Heart right ventricle (tissue), 16 donors: ENCODE measurements around the gene IRGQ. TPM values are rescaled to one million over a fixed set of nuclear protein-coding genes. Genes with fewer than 3 reads are reported as not detected.

ENCODE experiments used
- ATAC-seq, 8 donors: fragments of 200-7000 bp; cut with Tn5 transposase; one replicate each; pipeline ENCODE4 v1.9.1; 2020; ENCODE audit warnings: mild to moderate bottlenecking in 8 of 8, moderate library complexity in 8 of 8, moderate number of reproducible peaks in 1 of 8
- DNase-seq, 2 donors: peaks; one replicate each; pipeline ENCODE4 v3.0.0-alpha.2; 2020
- H3K27ac ChIP-seq, 10 donors: fragments of 200-600 bp; sonication (generic) in 2 of 10; one replicate each; pipeline versions ENCODE4 v1.5.0 to v1.8.0; 2020 to 2022; ENCODE audit warnings: mild to moderate bottlenecking in 3 of 10
- H3K27me3 ChIP-seq, 7 donors: fragments of 200-600 bp; one replicate each; pipeline ENCODE4 v1.8.0; 2021 to 2022; ENCODE audit warnings: mild to moderate bottlenecking in 2 of 7
- H3K36me3 ChIP-seq, 9 donors: fragments of 200-600 bp; sonication (generic) in 1 of 9; one replicate each; pipeline versions ENCODE4 v1.5.0 to v1.8.0; 2020 to 2022; ENCODE audit warnings: mild to moderate bottlenecking in 2 of 9
- H3K4me1 ChIP-seq, 9 donors: fragments of 200-600 bp; sonication (generic) in 1 of 9; one replicate each; pipeline versions ENCODE4 v1.5.0 to v1.8.0; 2020 to 2022; ENCODE audit warnings: mild to moderate bottlenecking in 4 of 9
- H3K4me3 ChIP-seq, 10 donors: fragments of 200-600 bp; sonication (generic) in 2 of 10; one replicate each; pipeline versions ENCODE4 v1.5.0 to v1.8.0; 2020 to 2022; ENCODE audit warnings: mild to moderate bottlenecking in 7 of 10, moderate library complexity in 2 of 10
- H3K9me3 ChIP-seq, 11 donors: fragments of 200-600 bp in 10 of 11; sonication (generic) in 2 of 11; one replicate each; pipeline versions ENCODE4 v1.5.0 to v1.8.0; 2013 to 2022; ENCODE audit warnings: mild to moderate bottlenecking in 2 of 11, control low read depth in 1 of 11, moderate library complexity in 1 of 11
- CTCF ChIP-seq, 9 donors: fragments of 200-600 bp; sonication (generic) in 2 of 9; IDR thresholded peaks; one replicate each; pipeline versions ENCODE4 v1.5.0 to v1.8.0; 2021 to 2022; ENCODE audit warnings: antibody characterized with exemption in 9 of 9, mild to moderate bottlenecking in 5 of 9, moderate library complexity in 1 of 9
- WGBS, 2 donors: extraction: QIAGEN DNeasy Blood & Tissue Kit; methylation state at CpG; one replicate each; pipeline ENCODE4 v1.1.7; 2013; ENCODE audit warnings: inconsistent platforms in 1 of 2; 5-methylcytosine and 5-hydroxymethylcytosine counted together
- intact Hi-C, 10 donors: fragments of 100-400 bp; cut with DNase I; formaldehyde crosslinking; loops; one replicate each; pipeline versions ENCODE4 v1.11.1 to v1.14.2; 2022
- polyA plus RNA-seq, 2 donors: library from polyadenylated mRNA; stranded (reverse); fragments of 200-250 nt; gene quantifications; one replicate each; pipeline ENCODE4 v1.2.3, GENCODE V29; 2013
- total RNA-seq, 10 donors: library from RNA; stranded (reverse); fragmentation: NEBNext Ultra II Directional in 3 of 10; extraction: Animal tissue kit (Norgen Biotek cat#: 25700) in 3 of 10; gene quantifications; one replicate each; pipeline versions ENCODE4 v1.2.1 to v1.2.4, GENCODE V29; 2021 to 2023
- donor health status: Arrhythmogenic right ventricular cardiomyopathy.
- donor health status: ischemic (EF 13 %, LVEDD 7.1; RV severe dilation, severe dysfunction).
- donor health status: healthy with polysubstance abuse.
- donor health status: DM: no; HTN: yes; CAD: no.
- donor health status: DM: no; HTN: no; CAD: no.
- donor health status: ischemic (EF 25% LVEDD 6.9; RV normal size, moderate dysfunction).
- donor health status: ischemic (EF 25% LVEDD 5.7; RV mildly dilated, moderate dysfunction).
- donor health status: healthy.
- donor health status: DM: yes; HTN: yes; CAD: no.
- donor health status: Ischemic cardiomyopathy.
- donor health status: ischemic (EF 35%, LVEDD 5.7; RV mildly dilated, moderate dysfunction).
- donor health status: nonischemic (EF 11% LVEDD 7.7; RV severe dilation, severe dysfunction).
- donor health status: DM: yes; HTN: yes; CAD: no.
- donor health status: PGD.
- donor health status: ischemic (EF 29% LVEDD 5.4; RV normal size, mild dysfunction).
- donor health status: nonischemic (EF 23%, LVEDD 6.1; RV moderate dilation, normal function).

Gene IRGQ
- total and polyA plus RNA-seq, 12 donors: 5.6 to 34.2 (median 26.4) TPM

GRCh38 chr19:43624933-43625332 lies 29.0 kb upstream of the IRGQ start:
- Histone ChIP-seq H3K9me3 (no peaks in the 10 kb centered on the region), H3K36me3 (no peaks in the 10 kb centered on the region), H3K27me3 (peaks cover 0 to 6% (median 0%) of the 10 kb centered on the region in 7 donors), H3K4me1 (peaks cover 0 to 15% (median 5%) of the 10 kb centered on the region in 9 donors), H3K4me3 (no peak overlapping the region), H3K27ac (no peak overlapping the region)
- DNase-seq (peak; percentile 21 to 63), ATAC-seq (peak in 1 of 8 donors; percentile 25)
- peak in 5 of 9 donors; percentile 7 to 31 (median 14) for TF ChIP-seq CTCF (IDR thresholded peaks at IDR 0.05)
- intact Hi-C loops: no loop called here
- WGBS, 2 donors: 21 to 27% methylated on average over 30 of the region's 30 CpGs

DNA sequence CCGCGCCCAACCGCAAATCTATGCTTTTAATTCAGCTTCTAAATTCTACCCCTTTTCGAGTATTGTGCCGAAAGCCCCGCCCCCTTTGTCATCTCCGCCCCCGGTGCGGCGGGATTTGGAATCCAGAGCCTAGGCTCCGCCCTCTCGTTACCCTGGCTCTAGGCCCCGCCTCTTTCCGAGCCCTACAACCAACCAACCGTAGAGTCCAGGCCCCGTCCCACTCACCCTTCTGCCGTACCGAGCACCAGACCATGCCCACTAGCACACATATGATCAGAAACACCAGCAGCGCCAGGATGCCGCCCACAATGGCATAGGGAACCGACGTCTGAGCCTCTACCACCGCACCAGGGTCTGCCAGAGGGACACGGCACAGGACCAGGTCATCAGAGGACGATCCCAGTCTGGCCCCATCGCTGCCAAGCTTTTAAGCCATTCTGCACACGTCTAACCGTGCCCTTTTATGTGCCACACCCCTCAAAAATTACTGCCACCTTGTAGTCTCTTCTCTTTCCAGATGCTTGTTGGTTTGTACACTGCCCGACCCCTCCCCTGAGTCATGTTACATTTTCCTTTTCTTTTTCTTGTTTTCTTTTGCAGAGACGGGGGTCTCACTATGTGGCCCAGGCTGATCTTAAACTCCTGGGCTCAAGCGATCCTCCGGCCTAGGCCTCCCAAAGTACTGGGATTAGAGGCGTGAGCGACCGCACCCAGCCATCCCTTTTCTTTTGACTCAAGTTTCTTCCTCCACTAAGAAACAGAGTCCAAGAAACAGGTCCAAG lies 28.1 kb upstream of the IRGQ start:
- WGBS, 2 donors: 78 to 79% methylated on average over 35 of the region's 35 CpGs
- H3K27ac ChIP-seq: no peak overlapping the region

GRCh38 chr19:43622956-43623355 lies 27.0 kb upstream of the IRGQ start:
- Histone ChIP-seq H3K4me3 (no peak overlapping the region), H3K27ac (no peak overlapping the region), H3K27me3 (peaks cover 0 to 6% (median 0%) of the 10 kb centered on the region in 7 donors), H3K4me1 (peaks cover 0 to 26% (median 7%) of the 10 kb centered on the region in 9 donors), H3K9me3 (no peaks in the 10 kb centered on the region), H3K36me3 (no peaks in the 10 kb centered on the region)
- no peak for TF ChIP-seq CTCF (IDR thresholded peaks at IDR 0.05)
- no peak for DNase-seq
- intact Hi-C loops: no loop called here
- WGBS, 2 donors: 73 to 91% methylated on average over 1 of the region's 1 CpG
- ATAC-seq: no peak

More for the DNA sequence above, 28.1 kb upstream of the IRGQ start:
- ATAC-seq: no peak
- H3K9me3 ChIP-seq: no peaks in the 10 kb centered on the region
- TF ChIP-seq CTCF (IDR thresholded peaks at IDR 0.05): no peak
- DNase-seq: no peak
- no peaks in the 10 kb centered on the region for H3K36me3 ChIP-seq
- H3K4me3 ChIP-seq: no peak overlapping the region
- peaks cover 0 to 17% (median 7%) of the 10 kb centered on the region in 9 donors for H3K4me1 ChIP-seq
- intact Hi-C loops: no loop called here
- peaks cover 0 to 6% (median 0%) of the 10 kb centered on the region in 7 donors for H3K27me3 ChIP-seq

GRCh38 chr19:43622070-43622469 lies 26.1 kb upstream of the IRGQ start:
- no peak for TF ChIP-seq CTCF (IDR thresholded peaks at IDR 0.05)
- 61 to 82% methylated on average over 4 of the region's 4 CpGs for WGBS, 2 donors
- Histone ChIP-seq H3K9me3 (no peaks in the 10 kb centered on the region), H3K27me3 (peaks cover 0 to 2% (median 0%) of the 10 kb centered on the region in 7 donors), H3K4me3 (no peak overlapping the region), H3K27ac (no peak overlapping the region), H3K4me1 (peaks cover 0 to 26% (median 7%) of the 10 kb centered on the region in 9 donors), H3K36me3 (no peaks in the 10 kb centered on the region)
- intact Hi-C loops: no loop called here
- DNase-seq (no peak), ATAC-seq (no peak)
